ACHN (cell line): ENCODE measurements around the gene CRYGD.
A peak's percentile ranks its signal among the peaks of the same experiment; 100 is the strongest.
"Not testable (repeated sequence)": the region's sequence is repeated elsewhere in the genome, so short reads cannot be mapped to it uniquely, and the experiment has no call there.

Experiments
- DNase-seq: peaks from one replicate; pipeline ENCODE4 v3.0.0-alpha.2; 2015
- in situ Hi-C: cut with HindIII; loops from 2 replicates; pipeline ENCODE4 v1.10.0; 2017; ENCODE audit warnings: low sequenced_read_pairs, low pct_ligation_motif_present, low pct_unique_long_range_greater_than_20kb

CRYGD gene

GRCh38 chr2:208135794-208136715 lies 11.7 kb upstream of the CRYGD start:
- in situ Hi-C loops: no loop called here
- DNase-seq: no peak

DNA sequence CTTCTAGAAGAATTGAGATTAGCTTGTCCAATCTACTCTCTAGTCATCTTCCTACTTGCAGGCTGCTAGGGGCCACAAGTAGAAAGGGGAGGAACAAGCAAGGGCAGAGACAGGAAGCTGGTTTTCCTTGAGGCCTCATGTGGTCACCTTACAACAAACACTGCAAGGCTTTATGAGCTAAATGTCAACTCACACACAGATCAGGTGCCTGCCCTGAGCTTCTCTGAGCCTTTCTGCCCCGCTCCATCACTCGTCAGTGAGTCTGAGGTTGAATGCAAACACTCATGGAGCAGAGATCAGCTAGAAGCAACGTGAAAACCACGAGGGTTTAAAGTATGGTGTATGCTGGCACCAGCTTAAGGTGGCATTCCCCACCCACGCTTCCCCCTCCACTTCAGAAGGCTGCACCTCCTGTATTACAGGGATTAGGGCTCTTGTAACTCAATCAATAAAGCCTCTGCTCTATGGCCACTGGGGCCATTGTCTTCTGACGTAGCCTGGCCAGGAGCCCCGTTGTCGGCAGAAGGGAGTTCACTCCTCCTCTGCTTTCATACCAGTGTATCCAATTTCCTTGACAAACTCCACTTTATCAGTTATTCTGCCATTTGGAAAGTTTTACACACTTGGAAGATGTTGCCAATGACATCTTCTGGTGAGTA lies 10.7 kb upstream of the CRYGD start:
- no peak for DNase-seq

GRCh38 chr2:208130712-208131110 lies 6.4 kb upstream of the CRYGD start:
- no peak for DNase-seq
- in situ Hi-C loops: no loop called here

More for the DNA sequence above, 10.7 kb upstream of the CRYGD start:
- in situ Hi-C loops: no loop called here

GRCh38 chr2:208129744-208130711 lies 5.7 kb upstream of the CRYGD start, which contains the start of gene CRYGC:
CRYGC (minus strand) TSS chr2:208129828; CDS start chr2:208129792, 36 bp downstream.
- no peak for DNase-seq
- in situ Hi-C loops: no loop called here

DNA sequence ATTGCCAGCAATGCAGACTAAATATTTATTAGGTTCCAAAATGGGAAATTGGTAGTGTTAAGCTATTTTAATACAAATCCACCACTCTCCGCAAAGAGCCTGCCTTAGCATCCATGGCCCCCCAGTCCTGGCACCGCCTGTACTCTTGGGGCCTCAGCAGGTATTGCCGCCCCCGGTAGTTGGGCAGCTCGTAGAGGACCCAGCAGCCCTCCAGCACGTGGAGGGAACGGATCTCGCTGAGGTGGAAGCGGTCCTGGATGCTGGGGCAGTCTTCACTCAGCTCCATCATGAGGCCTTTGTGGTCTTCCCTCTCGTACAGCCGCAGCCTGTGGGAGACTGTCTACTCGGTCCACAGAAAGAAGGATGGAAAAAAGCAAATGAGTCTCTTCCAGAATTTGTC lies 3.8 kb upstream of the CRYGD start:
- in situ Hi-C loops: no loop called here
- DNase-seq: no peak

DNA sequence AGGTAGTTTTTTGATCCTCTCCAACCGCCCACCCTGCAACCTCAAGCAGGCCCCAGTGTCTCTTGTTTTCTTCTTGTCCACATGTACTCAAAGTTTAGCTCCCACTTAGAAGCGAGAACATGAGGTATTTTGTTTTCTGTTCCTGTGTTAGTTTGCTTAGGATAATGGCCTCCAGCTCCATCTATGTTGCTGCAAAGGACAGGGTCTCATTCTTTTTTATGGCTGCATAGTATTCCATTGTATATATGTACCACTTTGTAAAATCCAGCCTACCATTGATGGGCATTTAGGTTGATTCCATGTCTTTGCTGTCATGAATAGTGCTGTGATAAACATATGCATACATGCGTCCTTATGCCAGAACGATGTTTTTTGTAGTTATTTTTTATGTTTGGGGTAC lies 2.8 kb upstream of the CRYGD start:
- DNase-seq: no peak
- in situ Hi-C loops: no loop called here

- DNase-seq: no peak
- in situ Hi-C loops: no loop called here
These were observed 927 bp upstream of the CRYGD start for GRCh38 chr2:208125251-208125650.

DNA sequence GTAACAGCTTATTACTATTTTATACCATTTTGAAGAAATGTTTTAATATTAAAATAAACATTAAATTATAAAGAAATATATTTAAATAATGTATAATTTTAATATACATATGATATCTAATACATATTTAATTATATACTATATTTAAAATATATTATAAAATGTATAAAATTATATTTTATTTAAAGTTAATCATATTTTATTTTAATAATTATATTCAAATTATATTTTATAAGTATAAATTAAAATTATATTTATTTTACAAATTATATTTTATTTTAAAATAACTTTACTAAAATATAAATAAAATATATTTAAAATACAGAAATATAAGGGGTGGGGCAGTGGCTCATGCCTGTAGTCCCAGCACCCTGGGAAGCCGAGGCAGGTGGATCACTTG lies 2.1 kb downstream of the CRYGD start:
- DNase-seq: no peak
- in situ Hi-C loops: no loop called here

GRCh38 chr2:208118918-208119317 lies 5.4 kb downstream of the CRYGD start:
- DNase-seq: no peak
- in situ Hi-C loops: no loop called here

- in situ Hi-C loops, DNase-seq: not testable (repeated sequence)
These were observed 6.9 kb downstream of the CRYGD start for GRCh38 chr2:208117390-208117789.

- in situ Hi-C loops: no loop called here
- DNase-seq: no peak
These were observed 11.4 kb downstream of the CRYGD start for GRCh38 chr2:208112969-208113368.

GRCh38 chr2:208112273-208112745 lies 12.0 kb downstream of the CRYGD start:
- DNase-seq, in situ Hi-C loops: not testable (repeated sequence)

- no peak for DNase-seq
- in situ Hi-C loops: no loop called here
These were observed 20.7 kb downstream of the CRYGD start for GRCh38 chr2:208103616-208104015.

GRCh38 chr2:208101716-208102631 lies 22.4 kb downstream of the CRYGD start:
- in situ Hi-C loops: no loop called here
- DNase-seq: peak; percentile 44

- DNase-seq: no peak
- in situ Hi-C loops: no loop called here
These were observed 24.4 kb downstream of the CRYGD start for GRCh38 chr2:208099682-208100470.

- in situ Hi-C loops, DNase-seq: not testable (repeated sequence)
These were observed 25.6 kb downstream of the CRYGD start for GRCh38 chr2:208098701-208099100.

DNA sequence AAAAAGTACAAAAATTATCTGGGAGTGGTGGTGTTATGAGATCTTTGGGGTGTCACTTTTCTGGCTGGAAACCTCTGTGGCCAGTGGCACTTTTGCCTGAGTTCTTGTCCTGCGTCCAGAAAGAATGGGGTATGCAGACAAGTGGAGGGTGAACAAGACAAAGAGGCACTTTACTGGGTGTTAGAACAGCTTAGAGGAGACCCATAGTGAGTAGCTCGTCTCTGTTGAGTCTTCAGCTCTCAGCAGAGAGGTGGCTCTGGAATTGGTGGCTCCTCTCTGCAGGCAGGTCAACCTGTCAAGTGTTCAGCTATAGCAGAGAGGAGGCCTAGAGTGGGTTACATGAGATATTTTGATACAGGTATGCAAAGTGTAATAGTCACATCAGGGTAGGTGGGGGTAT lies 26.1 kb downstream of the CRYGD start:
- in situ Hi-C loops: no loop called here
- no peak for DNase-seq
